Upper lobe of right lung (tissue), 1 donor: ENCODE data around the gene MYOG. TPM values are rescaled to one million over a fixed set of nuclear protein-coding genes. Genes with fewer than 3 reads are reported as not detected.

Experiments used
- ATAC-seq: fragments of 200-7000 bp; cut with Tn5 transposase; one replicate; pipeline ENCODE4 v1.9.1; 2020; ENCODE audit warnings: mild to moderate bottlenecking, moderate library complexity
- DNase-seq: peaks from one replicate; pipeline ENCODE4 v3.0.0-alpha.2; 2020
- H3K27ac ChIP-seq: fragments of 200-600 bp; one replicate; pipeline ENCODE4 v1.8.0; 2022
- H3K27me3 ChIP-seq: fragments of 200-600 bp; one replicate; pipeline ENCODE4 v1.8.0; 2022; ENCODE audit warnings: mild to moderate bottlenecking
- H3K36me3 ChIP-seq: fragments of 200-600 bp; one replicate; pipeline ENCODE4 v1.8.0; 2022
- H3K4me1 ChIP-seq: fragments of 200-600 bp; one replicate; pipeline ENCODE4 v1.8.0; 2022
- H3K4me3 ChIP-seq: fragments of 200-600 bp; one replicate; pipeline ENCODE4 v1.8.0; 2022; ENCODE audit warnings: mild to moderate bottlenecking
- H3K9me3 ChIP-seq: fragments of 200-600 bp; one replicate; pipeline ENCODE4 v1.8.0; 2022
- CTCF ChIP-seq: fragments of 200-600 bp; IDR thresholded peaks from one replicate; pipeline ENCODE4 v1.8.0; 2022; ENCODE audit warnings: antibody characterized with exemption
- intact Hi-C: fragments of 100-400 bp; cut with DNase I; formaldehyde crosslinking; loops from one replicate; pipeline ENCODE4 v1.11.0; 2022
- total RNA-seq: library from RNA; stranded (reverse); fragmentation: NEBNext Ultra II Directional; extraction: Animal tissue kit (Norgen Biotek cat#: 25700); gene quantifications from one replicate; pipeline ENCODE4 v1.2.1, GENCODE V29; 2021
- donor health status: DM: no; HTN: yes; CAD: no; lungs with severe emphysema.

The MYOG gene
- total RNA-seq, 1 donor from 2014 or later, result not detected

- Histone ChIP-seq H3K27ac (no peak overlapping the region), H3K9me3 (no peaks in the 10 kb centered on the region), H3K4me1 (peaks cover 3% of the 10 kb centered on the region), H3K36me3 (no peaks in the 10 kb centered on the region), H3K4me3 (no peak overlapping the region), H3K27me3 (no peaks in the 10 kb centered on the region)
- DNase-seq (no peak), ATAC-seq (peak; percentile 9)
- intact Hi-C loops, result loop anchor here (5.0 kb wide), 1 partner anchor 177 kb away; no protein-coding TSS in a partner anchor
- TF ChIP-seq CTCF, result no peak
Measured at GRCh38 chr1:203039609-203040512, 46.0 kb downstream of the MYOG start.

GRCh38 chr1:203038891-203039608, 46.8 kb downstream of the MYOG start:
- H3K27ac ChIP-seq, result no peak overlapping the region

GRCh38 chr1:203038217-203038741, 47.5 kb downstream of the MYOG start:
- Histone ChIP-seq H3K36me3 (no peaks in the 10 kb centered on the region), H3K4me1 (peaks cover 3% of the 10 kb centered on the region), H3K27me3 (no peaks in the 10 kb centered on the region), H3K9me3 (no peaks in the 10 kb centered on the region), H3K4me3 (no peak overlapping the region), H3K27ac (no peak overlapping the region)
- ATAC-seq (peak; percentile 37), DNase-seq (no peak)
- TF ChIP-seq CTCF, result no peak
- intact Hi-C loops, result loop anchor here (5.0 kb wide), 1 partner anchor 179 kb away; no protein-coding TSS in a partner anchor

More at GRCh38 chr1:203038891-203039608, 46.8 kb downstream of the MYOG start:
- peak; percentile 90 for ATAC-seq
- H3K9me3 ChIP-seq, result no peaks in the 10 kb centered on the region
- no peaks in the 10 kb centered on the region for H3K36me3 ChIP-seq
- H3K4me1 ChIP-seq, result peaks cover 3% of the 10 kb centered on the region
- no peak overlapping the region for H3K4me3 ChIP-seq
- no peaks in the 10 kb centered on the region for H3K27me3 ChIP-seq
- TF ChIP-seq CTCF, result peak; percentile 90
- intact Hi-C loops, result loop anchor here (5.0 kb wide), 1 partner anchor 178 kb away; no protein-coding TSS in a partner anchor
- peak; percentile 82 for DNase-seq

- no peak for DNase-seq
- no peak for ATAC-seq
- no peak overlapping the region for H3K4me3 ChIP-seq
- no peak overlapping the region for H3K27ac ChIP-seq
- intact Hi-C loops, result loop anchor here (5.0 kb wide), 1 partner anchor 180 kb away; no protein-coding TSS in a partner anchor
- no peak for TF ChIP-seq CTCF
- no peaks in the 10 kb centered on the region for H3K36me3 ChIP-seq
- H3K4me1 ChIP-seq, result peaks cover 3% of the 10 kb centered on the region
- no peaks in the 10 kb centered on the region for H3K27me3 ChIP-seq
- no peaks in the 10 kb centered on the region for H3K9me3 ChIP-seq
Measured at GRCh38 chr1:203037509-203038190, 48.2 kb downstream of the MYOG start.

- no peak for TF ChIP-seq CTCF
- intact Hi-C loops, result loop anchor here (5.0 kb wide), 1 partner anchor 181 kb away; no protein-coding TSS in a partner anchor
- Histone ChIP-seq H3K36me3 (no peaks in the 10 kb centered on the region), H3K27ac (no peak overlapping the region), H3K9me3 (no peaks in the 10 kb centered on the region), H3K27me3 (no peaks in the 10 kb centered on the region), H3K4me3 (no peak overlapping the region), H3K4me1 (peaks cover 3% of the 10 kb centered on the region)
- DNase-seq (no peak), ATAC-seq (no peak)
Measured at GRCh38 chr1:203036537-203036936, 49.3 kb downstream of the MYOG start.
